SH-SY5Y (cell line): ENCODE data around the gene CYB5R4.

Experiments used
- GATA2 ChIP-seq: IDR thresholded peaks from 2 replicates; pipeline ENCODE4 v1.6.1; 2011; ENCODE audit warnings: mild to moderate bottlenecking, low read depth, low read length
- GATA3 ChIP-seq: IDR thresholded peaks from 2 replicates; pipeline ENCODE4 v1.6.1; 2011; ENCODE audit warnings: low read depth, mild to moderate bottlenecking, low read length, moderate library complexity

DNA sequence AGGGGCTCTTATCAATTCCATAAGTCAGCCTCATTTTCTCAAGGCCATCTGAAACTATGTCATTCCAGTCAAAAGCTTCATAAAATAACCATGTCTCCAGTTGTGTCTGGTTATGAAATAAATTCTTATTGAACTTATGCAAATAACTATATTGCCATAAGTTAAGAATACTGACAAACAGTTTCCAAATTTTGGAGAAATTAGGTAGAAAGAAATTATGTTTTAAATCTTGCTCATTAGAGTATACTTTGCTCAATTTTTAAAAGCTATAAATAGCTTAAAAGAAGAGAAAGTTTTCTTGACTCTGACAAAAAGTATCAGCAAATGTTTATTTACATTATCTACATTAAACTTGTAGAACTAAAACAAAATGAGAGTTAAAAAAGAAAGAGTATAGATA is 111.1 kb downstream of the CYB5R4 start:
- TF ChIP-seq GATA2 (no peak), GATA3 (no peak)
